Measurements from ENCODE around the gene FRMD8. TPM values are rescaled to one million over a fixed set of nuclear protein-coding genes. Genes with fewer than 3 reads are reported as not detected.

FRMD8 gene
- total and polyA plus RNA-seq, 9 of the 15 experiments (the other 6 are each of a cell fraction or from before 2014, with no cell fraction given) = 4.5 to 54.5 (median 15.8) TPM

DNA sequence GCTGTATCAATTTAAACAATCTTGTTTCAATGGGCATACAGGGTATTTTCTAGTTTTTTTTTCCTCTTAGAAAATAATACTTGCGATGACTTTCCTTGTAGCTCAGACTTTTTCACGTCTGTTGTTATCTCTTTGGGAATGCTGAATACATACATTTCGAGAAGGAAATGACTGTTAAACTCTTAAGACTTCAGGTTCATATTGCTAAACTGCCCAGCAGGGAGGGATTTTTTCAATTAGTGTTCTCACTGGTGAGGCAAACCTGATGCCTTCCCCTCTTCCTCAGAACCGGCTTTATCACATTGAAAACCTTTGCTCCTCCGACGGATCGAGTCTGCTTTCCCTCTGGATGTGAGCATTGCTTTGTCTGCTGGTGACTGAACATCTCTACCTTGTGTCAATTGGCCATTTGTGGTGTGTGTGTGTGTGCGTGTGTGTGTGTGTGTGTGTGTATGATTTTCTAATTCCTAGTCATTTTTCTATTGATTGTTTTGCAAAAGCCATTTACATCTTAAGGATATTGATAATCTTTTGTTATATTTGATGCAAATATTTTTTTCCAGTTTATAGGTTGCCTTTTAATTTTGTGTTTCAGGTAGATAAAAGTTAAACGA is 42.7 kb downstream of the FRMD8 start (continued):
- peak; percentile 97 to 99 for TF ChIP-seq MLLT1 (IDR thresholded peaks at IDR 0.05)
- no peak for TF ChIP-seq TAF7 (tag; IDR thresholded peaks at IDR 0.05)
- TF ChIP-seq ZBTB17 (CRISPR knock-in tag; IDR thresholded peaks at IDR 0.05) = peak; percentile 13
- peak; percentile 90; the same call in 1 of the 2 replicates for TF ChIP-seq DNMT1 (IDR thresholded peaks at IDR 0.05)
- no peak for TF ChIP-seq ATF6 (CRISPR knock-in tag; IDR thresholded peaks at IDR 0.05)
- peak; percentile 66; the same call in 1 of the 2 replicates for TF ChIP-seq PHB2 (IDR thresholded peaks at IDR 0.05; ENCODE audit: low read depth)
- no peak for TF ChIP-seq PRPF4 (IDR thresholded peaks at IDR 0.05; ENCODE audit: insufficient read depth, low read depth, low read length, poor library complexity, severe bottlenecking)
- peak; percentile 34 for TF ChIP-seq HDAC3 (IDR thresholded peaks at IDR 0.05; ENCODE audit: borderline replicate concordance, partially characterized antibody)
- no peak for TF ChIP-seq HEY1 (CRISPR knock-in tag; IDR thresholded peaks at IDR 0.05; ENCODE audit: borderline replicate concordance)
- 0 out of 2 replicates have a peak, but pooled peaks have one; percentile 18 for TF ChIP-seq HDAC2 (IDR thresholded peaks at IDR 0.05)
- TF ChIP-seq FOXA1 (IDR thresholded peaks at IDR 0.05; ENCODE audit: borderline replicate concordance) = no peak
- TF ChIP-seq, protein P1, sequence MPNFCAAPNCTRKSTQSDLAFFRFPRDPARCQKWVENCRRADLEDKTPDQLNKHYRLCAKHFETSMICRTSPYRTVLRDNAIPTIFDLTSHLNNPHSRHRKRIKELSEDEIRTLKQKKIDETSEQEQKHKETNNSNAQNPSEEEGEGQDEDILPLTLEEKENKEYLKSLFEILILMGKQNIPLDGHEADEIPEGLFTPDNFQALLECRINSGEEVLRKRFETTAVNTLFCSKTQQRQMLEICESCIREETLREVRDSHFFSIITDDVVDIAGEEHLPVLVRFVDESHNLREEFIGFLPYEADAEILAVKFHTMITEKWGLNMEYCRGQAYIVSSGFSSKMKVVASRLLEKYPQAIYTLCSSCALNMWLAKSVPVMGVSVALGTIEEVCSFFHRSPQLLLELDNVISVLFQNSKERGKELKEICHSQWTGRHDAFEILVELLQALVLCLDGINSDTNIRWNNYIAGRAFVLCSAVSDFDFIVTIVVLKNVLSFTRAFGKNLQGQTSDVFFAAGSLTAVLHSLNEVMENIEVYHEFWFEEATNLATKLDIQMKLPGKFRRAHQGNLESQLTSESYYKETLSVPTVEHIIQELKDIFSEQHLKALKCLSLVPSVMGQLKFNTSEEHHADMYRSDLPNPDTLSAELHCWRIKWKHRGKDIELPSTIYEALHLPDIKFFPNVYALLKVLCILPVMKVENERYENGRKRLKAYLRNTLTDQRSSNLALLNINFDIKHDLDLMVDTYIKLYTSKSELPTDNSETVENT (CRISPR knock-in tag; IDR thresholded peaks at IDR 0.05) = 0 out of 2 replicates have a peak, but pooled peaks have one; percentile 12
- TF ChIP-seq HDAC6 (IDR thresholded peaks at IDR 0.05; ENCODE audit: low read depth, low read length) = no peak
- TF ChIP-seq POLR2AphosphoS2 (IDR thresholded peaks at IDR 0.05; ENCODE audit: low read length) = peak; percentile 93
- TF ChIP-seq TARDBP (IDR thresholded peaks at IDR 0.05) = 0 out of 2 replicates have a peak, but pooled peaks have one; percentile 32
- TF ChIP-seq THRAP3 (IDR thresholded peaks at IDR 0.05; ENCODE audit: borderline replicate concordance) = peak; percentile 96
- no peak for TF ChIP-seq SETDB1 (IDR thresholded peaks at IDR 0.05; ENCODE audit: low read length)
- peak; percentile 93 for TF ChIP-seq NFATC3 (IDR thresholded peaks at IDR 0.05)
- TF ChIP-seq ZNF444 (CRISPR knock-in tag; IDR thresholded peaks at IDR 0.05) = peak; percentile 9; the same call in 1 of the 2 replicates
- peak; percentile 53; the same call in 1 of the 2 replicates for TF ChIP-seq SMARCA4 (IDR thresholded peaks at IDR 0.05)
- TF ChIP-seq ZNF324 (CRISPR knock-in tag; IDR thresholded peaks at IDR 0.05) = peak; percentile 6; the same call in 1 of the 2 replicates
- no peak for TF ChIP-seq SNRNP70 (optimal IDR thresholded peaks at IDR 0.05; ENCODE audit: low read depth, low read length)

All from K562 (cell line).